ENCODE measurements around the gene DDX10. TPM values are rescaled to one million over a fixed set of nuclear protein-coding genes. Genes with fewer than 3 reads are reported as not detected.

The DDX10 gene
- total and polyA plus RNA-seq, 10 donors = 17.5 to 39.3 (median 23.0) TPM

GRCh38 chr11:108902027-108902469 lies 237.2 kb downstream of the DDX10 start:
- Histone ChIP-seq H3K4me1 (peaks cover 0 to 10% (median 0%) of the 10 kb centered on the region in 6 donors), H3K4me3 (no peak overlapping the region), H3K27ac (no peak overlapping the region), H3K9me3 (peaks cover 0 to 7% (median under 1%) of the 10 kb centered on the region in 8 donors), H3K27me3 (replicated peaks in 1 of 7) (no peaks in the 10 kb centered on the region), H3K36me3 (no peaks in the 10 kb centered on the region)
- intact Hi-C loops (cut with DNase I; ENCODE audit: low total_unique reads) = no loop called here
- DNase-seq = no peak
- WGBS, 5 donors = 80 to 94% (median 91%) methylated on average over 2 of the region's 2 CpGs
- TF ChIP-seq POLR2AphosphoS5 (IDR thresholded peaks at IDR 0.05) (no peak), CTCF (IDR thresholded peaks at IDR 0.05 in 8 of 11, conservative IDR thresholded peaks at IDR 0.05 in 3 of 11) (no peak), POLR2A (IDR thresholded peaks at IDR 0.05) (no peak)

- no peaks in the 10 kb centered on the region for H3K36me3 ChIP-seq
- H3K4me1 ChIP-seq = peaks cover 0 to 12% (median 0%) of the 10 kb centered on the region in 6 donors
- 86 to 100% (median 91%) methylated on average over 1 of the region's 1 CpG for WGBS, 5 donors
- peak overlapping the region in 2 of 8 donors; percentile 32 to 76 for H3K27ac ChIP-seq
- intact Hi-C loops (cut with DNase I; ENCODE audit: low total_unique reads) = no loop called here
- H3K27me3 ChIP-seq (replicated peaks in 1 of 7) = no peaks in the 10 kb centered on the region
- no peak overlapping the region for H3K4me3 ChIP-seq
- DNase-seq = no peak
- H3K9me3 ChIP-seq = no peaks in the 10 kb centered on the region
- TF ChIP-seq POLR2AphosphoS5 (IDR thresholded peaks at IDR 0.05) (no peak), CTCF (IDR thresholded peaks at IDR 0.05 in 8 of 11, conservative IDR thresholded peaks at IDR 0.05 in 3 of 11) (no peak), POLR2A (IDR thresholded peaks at IDR 0.05) (no peak)
Measured at GRCh38 chr11:108904480-108904879, 239.6 kb downstream of the DDX10 start.

- H3K27ac ChIP-seq = peak overlapping the region; percentile 1 to 76 (median 56)
- no peaks in the 10 kb centered on the region for H3K36me3 ChIP-seq
- H3K4me3 ChIP-seq = no peak overlapping the region
- intact Hi-C loops (cut with DNase I; ENCODE audit: low total_unique reads) = no loop called here
- no peak for DNase-seq
- no peak for TF ChIP-seq CTCF (IDR thresholded peaks at IDR 0.05 in 8 of 11, conservative IDR thresholded peaks at IDR 0.05 in 3 of 11)
- TF ChIP-seq POLR2AphosphoS5 (IDR thresholded peaks at IDR 0.05) = peak in 1 of 3 donors; percentile 81
- TF ChIP-seq POLR2A (IDR thresholded peaks at IDR 0.05) = no peak
- no peaks in the 10 kb centered on the region for H3K9me3 ChIP-seq
- no peaks in the 10 kb centered on the region for H3K27me3 ChIP-seq (replicated peaks in 1 of 7)
- H3K4me1 ChIP-seq = peaks cover 0 to 18% (median 0%) of the 10 kb centered on the region in 6 donors
Measured at GRCh38 chr11:108906329-108906728, 241.5 kb downstream of the DDX10 start.

- no peaks in the 10 kb centered on the region for H3K9me3 ChIP-seq
- H3K36me3 ChIP-seq = no peaks in the 10 kb centered on the region
- 62 to 78% (median 64%) methylated on average over 2 of the region's 2 CpGs for WGBS, 5 donors
- DNase-seq = no peak
- no peak overlapping the region for H3K4me3 ChIP-seq
- TF ChIP-seq CTCF (IDR thresholded peaks at IDR 0.05 in 8 of 11, conservative IDR thresholded peaks at IDR 0.05 in 3 of 11) (no peak), POLR2AphosphoS5 (IDR thresholded peaks at IDR 0.05) (no peak)
- no peaks in the 10 kb centered on the region for H3K27me3 ChIP-seq (replicated peaks in 1 of 7)
- peak overlapping the region; percentile 1 to 76 (median 56) for H3K27ac ChIP-seq
- H3K4me1 ChIP-seq = peaks cover 0 to 18% (median 0%) of the 10 kb centered on the region in 6 donors
- intact Hi-C loops (cut with DNase I; ENCODE audit: low total_unique reads) = no loop called here
Measured at GRCh38 chr11:108906826-108907225, 242.0 kb downstream of the DDX10 start.

Data from spleen (tissue), 11 donors.